ENCODE results near the gene FOSL2.

Gene FOSL2

GRCh38 chr2:28445448-28446258 lies 53.0 kb downstream of the FOSL2 start:
- Histone ChIP-seq H3K4me1 (ENCODE audit: low read depth, poor library complexity, severe bottlenecking) (no peaks in the 10 kb centered on the region), H3K9ac (no peak overlapping the region), H3K36me3 (ENCODE audit: insufficient read depth) (no peaks in the 10 kb centered on the region), H4K20me1 (ENCODE audit: insufficient read depth) (no peaks in the 10 kb centered on the region), H3K27ac (no peak overlapping the region), H3K4me3 (IDR thresholded peaks at IDR 0.05; ENCODE audit: insufficient read depth, low read depth, low read length) (no peak overlapping the region), H2AFZ (ENCODE audit: low read depth) (no peak overlapping the region), H3K79me2 (ENCODE audit: insufficient read depth, low read depth) (no peaks in the 10 kb centered on the region), H3K4me2 (no peak overlapping the region), H3K27me3 (ENCODE audit: insufficient read depth, low read depth) (no peaks in the 10 kb centered on the region)
- TF ChIP-seq CTCF (conservative IDR thresholded peaks at IDR 0.05; ENCODE audit: low read depth, low read length), result no peak

GRCh38 chr2:28446531-28446930 lies 53.9 kb downstream of the FOSL2 start:
- Histone ChIP-seq H3K27ac (no peak overlapping the region), H3K9ac (no peak overlapping the region)

GRCh38 chr2:28447086-28447485 lies 54.4 kb downstream of the FOSL2 start:
- Histone ChIP-seq H3K9ac (no peak overlapping the region), H3K27ac (no peak overlapping the region), H3K27me3 (ENCODE audit: insufficient read depth, low read depth) (no peaks in the 10 kb centered on the region), H3K4me2 (no peak overlapping the region), H3K4me1 (ENCODE audit: low read depth, poor library complexity, severe bottlenecking) (no peaks in the 10 kb centered on the region), H4K20me1 (ENCODE audit: insufficient read depth) (no peaks in the 10 kb centered on the region), H3K36me3 (ENCODE audit: insufficient read depth) (no peaks in the 10 kb centered on the region), H3K79me2 (ENCODE audit: insufficient read depth, low read depth) (no peaks in the 10 kb centered on the region), H2AFZ (ENCODE audit: low read depth) (no peak overlapping the region), H3K4me3 (IDR thresholded peaks at IDR 0.05; ENCODE audit: insufficient read depth, low read depth, low read length) (no peak overlapping the region)
- no peak for TF ChIP-seq CTCF (conservative IDR thresholded peaks at IDR 0.05; ENCODE audit: low read depth, low read length)

More at GRCh38 chr2:28446531-28446930, 53.9 kb downstream of the FOSL2 start:
- Histone ChIP-seq H4K20me1 (ENCODE audit: insufficient read depth) (no peaks in the 10 kb centered on the region), H3K27me3 (ENCODE audit: insufficient read depth, low read depth) (no peaks in the 10 kb centered on the region), H3K4me3 (IDR thresholded peaks at IDR 0.05; ENCODE audit: insufficient read depth, low read depth, low read length) (no peak overlapping the region), H2AFZ (ENCODE audit: low read depth) (no peak overlapping the region), H3K4me1 (ENCODE audit: low read depth, poor library complexity, severe bottlenecking) (no peaks in the 10 kb centered on the region), H3K36me3 (ENCODE audit: insufficient read depth) (no peaks in the 10 kb centered on the region), H3K79me2 (ENCODE audit: insufficient read depth, low read depth) (no peaks in the 10 kb centered on the region), H3K4me2 (no peak overlapping the region)
- TF ChIP-seq CTCF (conservative IDR thresholded peaks at IDR 0.05; ENCODE audit: low read depth, low read length), result no peak

GRCh38 chr2:28447943-28448792 lies 55.5 kb downstream of the FOSL2 start:
- Histone ChIP-seq H3K79me2 (ENCODE audit: insufficient read depth, low read depth) (no peaks in the 10 kb centered on the region), H3K36me3 (ENCODE audit: insufficient read depth) (no peaks in the 10 kb centered on the region), H3K9ac (no peak overlapping the region), H3K27ac (no peak overlapping the region), H3K27me3 (ENCODE audit: insufficient read depth, low read depth) (no peaks in the 10 kb centered on the region), H3K4me3 (IDR thresholded peaks at IDR 0.05; ENCODE audit: insufficient read depth, low read depth, low read length) (no peak overlapping the region), H2AFZ (ENCODE audit: low read depth) (no peak overlapping the region), H4K20me1 (ENCODE audit: insufficient read depth) (no peaks in the 10 kb centered on the region), H3K4me2 (no peak overlapping the region), H3K4me1 (ENCODE audit: low read depth, poor library complexity, severe bottlenecking) (no peaks in the 10 kb centered on the region)
- no peak for TF ChIP-seq CTCF (conservative IDR thresholded peaks at IDR 0.05; ENCODE audit: low read depth, low read length)

Data from KMS-11 (cell line).